GM19238 (cell line): ENCODE data around the gene COL6A6.

Source experiments
- DNase-seq: peaks from one replicate; pipeline ENCODE4 v3.0.0; 2011; ENCODE audit warnings: low spot score; ENCODE audit not compliant: insufficient read length

COL6A6 gene, protein sequence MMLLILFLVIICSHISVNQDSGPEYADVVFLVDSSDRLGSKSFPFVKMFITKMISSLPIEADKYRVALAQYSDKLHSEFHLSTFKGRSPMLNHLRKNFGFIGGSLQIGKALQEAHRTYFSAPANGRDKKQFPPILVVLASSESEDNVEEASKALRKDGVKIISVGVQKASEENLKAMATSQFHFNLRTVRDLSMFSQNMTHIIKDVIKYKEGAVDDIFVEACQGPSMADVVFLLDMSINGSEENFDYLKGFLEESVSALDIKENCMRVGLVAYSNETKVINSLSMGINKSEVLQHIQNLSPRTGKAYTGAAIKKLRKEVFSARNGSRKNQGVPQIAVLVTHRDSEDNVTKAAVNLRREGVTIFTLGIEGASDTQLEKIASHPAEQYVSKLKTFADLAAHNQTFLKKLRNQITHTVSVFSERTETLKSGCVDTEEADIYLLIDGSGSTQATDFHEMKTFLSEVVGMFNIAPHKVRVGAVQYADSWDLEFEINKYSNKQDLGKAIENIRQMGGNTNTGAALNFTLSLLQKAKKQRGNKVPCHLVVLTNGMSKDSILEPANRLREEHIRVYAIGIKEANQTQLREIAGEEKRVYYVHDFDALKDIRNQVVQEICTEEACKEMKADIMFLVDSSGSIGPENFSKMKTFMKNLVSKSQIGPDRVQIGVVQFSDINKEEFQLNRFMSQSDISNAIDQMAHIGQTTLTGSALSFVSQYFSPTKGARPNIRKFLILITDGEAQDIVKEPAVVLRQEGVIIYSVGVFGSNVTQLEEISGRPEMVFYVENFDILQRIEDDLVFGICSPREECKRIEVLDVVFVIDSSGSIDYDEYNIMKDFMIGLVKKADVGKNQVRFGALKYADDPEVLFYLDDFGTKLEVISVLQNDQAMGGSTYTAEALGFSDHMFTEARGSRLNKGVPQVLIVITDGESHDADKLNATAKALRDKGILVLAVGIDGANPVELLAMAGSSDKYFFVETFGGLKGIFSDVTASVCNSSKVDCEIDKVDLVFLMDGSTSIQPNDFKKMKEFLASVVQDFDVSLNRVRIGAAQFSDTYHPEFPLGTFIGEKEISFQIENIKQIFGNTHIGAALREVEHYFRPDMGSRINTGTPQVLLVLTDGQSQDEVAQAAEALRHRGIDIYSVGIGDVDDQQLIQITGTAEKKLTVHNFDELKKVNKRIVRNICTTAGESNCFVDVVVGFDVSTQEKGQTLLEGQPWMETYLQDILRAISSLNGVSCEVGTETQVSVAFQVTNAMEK (N-terminal part only)

GRCh38 chr3:130516645-130517512 is at the start of gene COL6A6:
COL6A6 (plus strand) TSS chr3:130517177; CDS start chr3:130560365, 43,188 bp downstream.
- no peak for DNase-seq

- DNase-seq: no peak
Observed at GRCh38 chr3:130468311-130468710, 48.7 kb upstream of the COL6A6 start.

DNA sequence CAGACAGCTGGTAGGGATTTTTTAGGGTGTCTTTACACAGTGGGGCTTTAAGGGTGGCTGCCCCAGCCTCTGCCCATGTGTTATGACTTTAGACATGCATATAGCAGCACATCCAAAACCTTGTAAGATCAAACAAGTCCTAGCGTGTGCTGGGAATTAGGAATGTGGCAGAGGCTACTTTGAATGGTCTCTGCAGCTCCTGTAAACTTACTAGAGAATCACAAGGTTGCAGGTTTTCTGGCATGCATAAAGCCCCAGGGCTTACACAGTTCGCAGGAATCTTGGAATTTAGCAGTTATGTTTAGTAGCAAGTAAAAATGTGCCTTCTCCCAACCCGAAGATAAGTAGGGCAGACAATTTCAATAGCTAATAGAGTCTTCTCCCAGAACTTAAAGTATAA is 46.9 kb upstream of the COL6A6 start:
- no peak for DNase-seq

DNA sequence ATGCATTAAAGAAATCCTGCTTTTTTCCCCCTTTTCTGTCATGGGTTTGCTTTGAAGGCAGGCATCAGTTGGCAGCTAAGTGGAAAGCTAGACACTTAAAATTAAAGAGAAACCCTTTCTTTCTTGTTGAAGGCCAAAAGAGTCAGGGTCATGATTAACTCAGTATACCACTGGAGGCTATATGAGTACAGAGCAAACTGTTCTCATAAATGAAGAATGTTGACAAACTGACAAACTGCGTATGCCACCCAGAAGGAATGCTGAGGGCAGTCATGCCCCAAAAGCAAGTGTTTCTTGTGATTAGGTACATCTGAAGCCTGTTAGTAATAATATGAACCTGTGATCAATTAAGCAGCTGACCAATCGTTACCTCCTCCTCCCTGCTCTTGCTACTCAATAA is 43.6 kb upstream of the COL6A6 start:
- DNase-seq: no peak

GRCh38 chr3:130480736-130481135 is 36.2 kb upstream of the COL6A6 start:
- DNase-seq: no peak

DNA sequence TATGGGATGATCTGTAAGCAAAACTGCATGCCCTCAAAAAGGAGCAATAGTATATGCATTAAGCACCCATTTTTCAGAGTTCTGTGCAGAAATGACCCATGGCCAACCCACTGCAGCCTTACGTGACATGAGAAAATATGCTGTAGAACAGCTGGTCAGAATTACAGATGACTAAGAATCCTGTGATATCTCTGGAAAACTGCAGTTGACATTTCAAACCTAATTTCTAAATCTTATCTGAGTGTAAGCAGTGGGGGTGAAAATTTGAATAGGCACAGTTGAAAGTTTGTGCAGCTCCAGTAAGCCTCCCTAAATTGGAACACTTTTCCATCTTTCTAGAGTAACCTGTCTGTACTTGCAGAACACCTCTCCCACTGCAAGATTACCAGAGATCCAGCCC is 28.7 kb upstream of the COL6A6 start:
- no peak for DNase-seq

DNA sequence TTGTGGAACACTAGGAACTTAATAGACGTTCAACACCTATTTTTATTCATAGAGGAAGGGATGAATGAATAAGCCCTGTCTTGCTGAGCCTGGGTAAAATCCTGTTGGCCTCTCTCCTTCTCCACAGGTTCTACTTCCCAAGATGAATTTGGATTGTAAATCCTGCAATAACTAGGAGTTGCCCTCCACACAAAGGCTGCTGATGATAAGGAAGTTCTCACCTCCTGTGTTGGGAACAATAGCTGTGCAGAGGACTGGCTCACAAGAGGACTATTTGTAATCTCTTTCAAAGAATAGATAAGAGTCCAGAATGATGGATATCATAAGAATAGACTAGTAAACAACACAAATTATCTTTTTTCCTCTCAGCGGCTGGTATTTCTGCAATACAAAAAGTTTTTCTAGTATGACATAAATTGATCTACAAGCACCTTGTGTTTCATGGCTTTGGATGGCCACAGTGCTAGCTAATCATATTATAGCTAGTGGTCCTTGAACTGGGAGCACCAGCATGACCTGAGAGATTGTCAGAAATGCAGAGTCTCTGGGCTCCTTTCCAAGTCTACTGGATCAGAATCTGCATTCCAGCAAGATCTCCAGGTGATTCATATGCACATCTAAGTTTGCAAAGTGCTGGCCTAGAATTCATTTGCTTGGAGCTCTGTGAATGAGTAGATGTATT is 28.1 kb upstream of the COL6A6 start:
- no peak for DNase-seq

- no peak for DNase-seq
Observed at GRCh38 chr3:130490241-130490640, 26.7 kb upstream of the COL6A6 start.

- no peak for DNase-seq
Observed at GRCh38 chr3:130491431-130491830, 25.5 kb upstream of the COL6A6 start.

GRCh38 chr3:130504701-130505100 is 12.3 kb upstream of the COL6A6 start:
- DNase-seq: no peak

- no peak for DNase-seq
Observed at GRCh38 chr3:130506031-130506430, 10.9 kb upstream of the COL6A6 start.

DNA sequence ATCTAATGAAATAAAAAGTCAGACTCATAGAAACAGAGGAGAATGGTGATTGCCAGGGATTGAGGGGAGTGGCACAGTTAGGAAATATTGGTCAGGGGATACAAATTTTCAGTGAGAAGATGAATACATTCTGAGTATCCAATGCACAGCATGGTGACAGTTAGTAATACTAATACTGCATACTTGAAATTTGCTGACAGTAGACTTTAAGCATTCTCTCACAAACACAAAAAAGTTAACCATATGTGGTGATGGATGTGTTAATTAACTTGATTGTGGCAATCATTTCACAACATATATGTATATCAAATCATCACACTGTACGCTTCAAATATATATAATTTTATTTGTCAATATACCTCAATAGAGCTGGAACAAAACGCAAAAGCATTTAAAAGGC is 9.2 kb upstream of the COL6A6 start:
- DNase-seq: no peak

GRCh38 chr3:130509008-130509407 is 8.0 kb upstream of the COL6A6 start:
- DNase-seq: no peak

DNA sequence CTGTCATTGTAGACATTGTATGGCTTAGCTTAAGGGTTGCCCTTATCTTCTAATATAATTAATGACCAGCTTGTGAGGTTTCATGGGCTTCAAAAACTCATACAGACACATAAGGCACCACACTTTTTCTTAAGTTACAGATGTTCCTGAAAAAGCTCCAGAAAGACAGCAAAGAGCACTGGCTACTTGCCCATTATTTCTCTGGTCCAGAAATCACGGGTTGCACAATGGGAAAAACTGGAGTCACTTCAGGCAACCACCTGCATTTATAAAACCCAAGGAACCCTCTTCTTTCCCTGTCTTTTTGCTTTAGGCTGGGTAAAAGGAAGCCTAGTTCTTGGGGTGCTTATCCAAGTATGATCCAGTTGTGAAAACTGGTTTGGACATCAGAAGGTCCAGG is 2.3 kb upstream of the COL6A6 start:
- DNase-seq: no peak

- no peak for DNase-seq
Observed at GRCh38 chr3:130515755-130516154, 1.2 kb upstream of the COL6A6 start.

GRCh38 chr3:130517602-130518001 is 625 bp downstream of the COL6A6 start:
- no peak for DNase-seq

DNA sequence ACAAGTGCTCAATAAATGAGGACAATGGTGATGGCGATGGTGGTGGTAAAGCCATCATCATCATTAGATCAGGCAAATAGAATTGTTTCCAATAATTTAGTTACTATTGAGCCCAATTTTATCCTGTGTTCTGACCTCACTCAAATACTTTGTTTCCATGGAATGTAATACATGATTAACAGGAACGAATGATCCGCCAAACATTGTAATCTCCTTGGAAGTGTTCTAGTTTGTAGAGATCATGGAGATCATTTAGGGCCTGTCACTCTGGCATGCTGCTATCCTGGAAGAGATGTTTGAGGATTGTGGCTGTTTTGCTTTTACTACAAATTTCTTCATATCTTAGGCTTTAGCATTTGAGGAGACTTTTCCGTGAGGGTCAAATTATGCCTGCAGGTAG is 2.8 kb downstream of the COL6A6 start:
- DNase-seq: no peak

DNA sequence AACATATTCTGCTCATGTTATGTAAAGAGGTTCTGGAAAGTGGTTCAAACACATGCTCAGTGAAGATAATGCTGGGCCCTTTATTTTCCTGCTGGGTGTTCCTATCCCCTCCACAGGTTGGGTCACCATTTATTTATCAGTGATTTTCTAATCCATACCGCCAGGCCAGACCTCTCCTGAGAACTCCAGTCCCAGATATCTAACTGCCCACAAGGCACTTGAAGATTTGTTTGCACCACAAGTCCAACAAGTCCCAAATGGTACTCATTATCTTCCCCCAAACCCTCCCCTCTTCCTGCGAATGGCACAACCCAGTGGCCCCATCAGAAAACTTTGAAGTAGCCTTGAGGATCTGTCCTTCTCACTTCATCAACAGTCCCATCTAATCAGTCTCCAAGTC is 5.4 kb downstream of the COL6A6 start:
- no peak for DNase-seq

DNA sequence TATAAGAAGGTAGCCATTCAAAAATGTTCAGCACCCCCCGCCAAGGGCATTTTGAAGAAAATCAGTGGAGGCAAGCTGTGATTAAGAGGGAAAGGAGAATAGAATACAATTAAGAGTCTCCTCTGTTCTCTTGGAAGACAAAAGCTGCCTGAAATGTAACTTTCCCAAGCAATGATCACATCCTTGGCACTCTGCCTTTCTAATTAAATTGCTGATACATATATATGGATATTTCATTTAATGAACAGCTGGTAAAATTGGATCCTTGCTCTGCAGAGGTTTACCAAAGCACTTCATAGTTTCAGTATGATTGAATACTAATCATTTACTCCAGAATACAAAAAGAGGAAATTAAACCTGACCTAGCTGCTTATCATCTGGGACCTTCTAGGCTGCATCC is 10.4 kb downstream of the COL6A6 start:
- DNase-seq: no peak

- no peak for DNase-seq
Observed at GRCh38 chr3:130528120-130528519, 11.1 kb downstream of the COL6A6 start.
